Stomach (tissue), 9 donors: ENCODE data around the gene PYHIN1. TPM values are rescaled to one million over a fixed set of nuclear protein-coding genes. Genes with fewer than 3 reads are reported as not detected.

Experiments
- DNase-seq, 2 donors: peaks; one replicate each; pipeline versions ENCODE4 v3.0.0 to v3.0.0-alpha.2; 2013 to 2019
- H3K27ac ChIP-seq, 5 donors: fragments of 200-600 bp in 4 of 5; sonication (generic) in 4 of 5; one replicate each; pipeline ENCODE4 v1.5.1; 2013 to 2019; ENCODE audit warnings: mild to moderate bottlenecking in 1 of 5, moderate library complexity in 1 of 5
- H3K27me3 ChIP-seq, 3 donors: fragments of 200-600 bp; sonication (generic); one replicate each; pipeline ENCODE4 v1.5.1; 2017 to 2019; ENCODE audit warnings: mixed run types in 1 of 3
- H3K36me3 ChIP-seq, 4 donors: fragments of 200-600 bp; sonication (generic); 1 replicate in 3 of 4; 2 replicates in 1 of 4; pipeline ENCODE4 v1.5.1; 2016 to 2019
- H3K4me1 ChIP-seq, 4 donors: fragments of 200-600 bp; sonication (generic); one replicate each; pipeline ENCODE4 v1.5.1; 2016 to 2019
- H3K4me3 ChIP-seq, 4 donors: fragments of 200-600 bp; sonication (generic) in 3 of 4; one replicate each; pipeline ENCODE4 v1.5.1; 2016 to 2019; ENCODE audit warnings: mild to moderate bottlenecking in 1 of 4
- H3K9me3 ChIP-seq, 4 donors: fragments of 200-600 bp; sonication (generic); one replicate each; pipeline ENCODE4 v1.5.1; 2016 to 2019
- EP300 ChIP-seq: sonication (generic); formaldehyde crosslinking; IDR thresholded peaks from one replicate; pipeline ENCODE4 v1.6.1; 2017; ENCODE audit warnings: antibody characterized with exemption
- POLR2A ChIP-seq, 4 donors: fragments of 450-650 bp; IDR thresholded peaks; one replicate each; pipeline ENCODE4 v1.6.1; 2016; ENCODE audit warnings: antibody characterized with exemption in 4 of 4, control low read depth in 2 of 4, mild to moderate bottlenecking in 1 of 4, moderate library complexity in 1 of 4
- POLR2AphosphoS5 ChIP-seq, 3 donors: sonication (generic); formaldehyde crosslinking; IDR thresholded peaks; one replicate each; pipeline ENCODE4 v1.6.1; 2016; ENCODE audit warnings: antibody characterized with exemption in 3 of 3
- WGBS, 5 donors: extraction: QIAGEN DNeasy Blood & Tissue Kit in 3 of 5; methylation state at CpG; one replicate each; pipeline versions ENCODE4 v1.1.5 to v1.1.7; 2013 to 2018; 5-methylcytosine and 5-hydroxymethylcytosine counted together
- intact Hi-C: fragments of 100-400 bp; cut with DNase I; formaldehyde crosslinking; loops from one replicate; pipeline ENCODE4 v1.15.1; 2023; ENCODE audit warnings: low total_unique reads
- polyA plus RNA-seq, 3 donors: library from polyadenylated mRNA; stranded (reverse); fragments of 200-250 nt; gene quantifications; one replicate each; pipeline ENCODE4 v1.2.3, GENCODE V29; 2013
- total RNA-seq, 5 donors: library from RNA; depleted of rRNA; stranded (reverse); fragments of >200 nt; gene quantifications; one replicate each; pipeline versions ENCODE4 v1.1.0 to v1.2.3, GENCODE V29; 2014 to 2016
- TF ChIP-seq, protein P1 (sequence below), 7 experiments: fragments of 450-650 bp in 4 of 7; fragments of 200-600 bp in 3 of 7; sonication (generic) in 3 of 7; IDR thresholded peaks; one replicate each; pipeline ENCODE4 v1.5.1; 2016 to 2019; ENCODE audit warnings: antibody characterized with exemption in 7 of 7, control low read depth in 2 of 7, mild to moderate bottlenecking in 1 of 7
- donor health status: healthy with polysubstance abuse.
- donor health status: Bipolar disorder and iron deficiency.
- donor health status: healthy.

Gene PYHIN1
- total and polyA plus RNA-seq, 8 donors: 0.25 to 79.9 (median 2.3) TPM; not detected in 1

DNA sequence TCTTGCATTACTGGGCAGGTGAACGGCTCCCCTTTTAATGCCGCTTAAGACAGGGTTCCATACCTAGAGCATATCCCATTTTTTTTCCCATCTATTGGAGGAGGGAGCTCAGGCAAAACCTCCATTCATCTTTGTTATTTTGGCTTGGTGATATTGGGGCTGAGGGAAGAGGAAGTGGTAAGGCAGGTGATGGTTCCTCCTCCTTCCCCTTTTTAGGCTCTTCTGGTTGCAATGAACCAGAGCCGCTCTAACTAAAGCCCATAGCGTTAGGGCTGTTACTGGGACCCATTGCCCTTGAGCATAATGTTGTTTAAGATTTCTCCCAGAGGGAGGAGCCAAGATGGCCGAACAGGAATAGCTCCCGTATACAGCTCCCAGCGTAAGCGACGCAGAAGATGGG lies 21.1 kb downstream of the PYHIN1 start:
- DNase-seq: no peak
- Histone ChIP-seq H3K9me3 (peaks cover 0 to 12% (median 6%) of the 10 kb centered on the region in 4 donors), H3K27ac (no peak overlapping the region), H3K4me3 (no peak overlapping the region), H3K36me3 (no peaks in the 10 kb centered on the region), H3K27me3 (no peaks in the 10 kb centered on the region), H3K4me1 (no peaks in the 10 kb centered on the region)
- 87 to 97% (median 90%) methylated on average over 9 of the region's 9 CpGs for WGBS, 5 donors
- intact Hi-C loops: no loop called here
- no peak for TF ChIP-seq EP300
- no peak for TF ChIP-seq POLR2A (IDR thresholded peaks at IDR 0.05)
- TF ChIP-seq, protein P1, sequence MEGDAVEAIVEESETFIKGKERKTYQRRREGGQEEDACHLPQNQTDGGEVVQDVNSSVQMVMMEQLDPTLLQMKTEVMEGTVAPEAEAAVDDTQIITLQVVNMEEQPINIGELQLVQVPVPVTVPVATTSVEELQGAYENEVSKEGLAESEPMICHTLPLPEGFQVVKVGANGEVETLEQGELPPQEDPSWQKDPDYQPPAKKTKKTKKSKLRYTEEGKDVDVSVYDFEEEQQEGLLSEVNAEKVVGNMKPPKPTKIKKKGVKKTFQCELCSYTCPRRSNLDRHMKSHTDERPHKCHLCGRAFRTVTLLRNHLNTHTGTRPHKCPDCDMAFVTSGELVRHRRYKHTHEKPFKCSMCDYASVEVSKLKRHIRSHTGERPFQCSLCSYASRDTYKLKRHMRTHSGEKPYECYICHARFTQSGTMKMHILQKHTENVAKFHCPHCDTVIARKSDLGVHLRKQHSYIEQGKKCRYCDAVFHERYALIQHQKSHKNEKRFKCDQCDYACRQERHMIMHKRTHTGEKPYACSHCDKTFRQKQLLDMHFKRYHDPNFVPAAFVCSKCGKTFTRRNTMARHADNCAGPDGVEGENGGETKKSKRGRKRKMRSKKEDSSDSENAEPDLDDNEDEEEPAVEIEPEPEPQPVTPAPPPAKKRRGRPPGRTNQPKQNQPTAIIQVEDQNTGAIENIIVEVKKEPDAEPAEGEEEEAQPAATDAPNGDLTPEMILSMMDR (IDR thresholded peaks at IDR 0.05): no peak
- TF ChIP-seq POLR2AphosphoS5 (IDR thresholded peaks at IDR 0.05): no peak

DNA sequence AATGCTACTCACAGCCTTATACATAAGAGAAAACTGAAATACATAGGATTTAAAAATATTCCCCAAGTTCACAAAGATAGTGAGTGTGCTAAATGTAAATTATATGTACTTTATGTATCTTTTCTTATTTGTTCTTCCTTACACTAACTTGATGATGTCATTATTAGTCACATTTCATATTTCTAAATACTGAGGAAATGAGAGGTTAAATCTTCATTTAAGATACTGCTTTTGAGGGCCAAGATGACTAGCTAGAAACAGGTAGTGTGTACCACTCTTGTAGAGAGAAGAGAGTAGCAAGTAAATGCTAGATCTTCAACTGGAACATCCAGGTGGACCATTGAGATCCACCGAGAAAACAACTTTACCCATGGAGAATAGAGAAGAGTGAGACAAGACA lies 29.8 kb downstream of the PYHIN1 start:
- no peak for DNase-seq
- 86 to 97% (median 92%) methylated on average over 1 of the region's 1 CpG for WGBS, 5 donors
- Histone ChIP-seq H3K27ac (no peak overlapping the region), H3K4me1 (no peaks in the 10 kb centered on the region), H3K27me3 (peaks cover 0 to 4% (median 0%) of the 10 kb centered on the region in 3 donors), H3K9me3 (peaks cover 0 to 11% (median 0%) of the 10 kb centered on the region in 4 donors), H3K36me3 (no peaks in the 10 kb centered on the region), H3K4me3 (no peak overlapping the region)
- TF ChIP-seq, protein P1 (IDR thresholded peaks at IDR 0.05): no peak
- no peak for TF ChIP-seq EP300
- no peak for TF ChIP-seq POLR2AphosphoS5 (IDR thresholded peaks at IDR 0.05)
- no peak for TF ChIP-seq POLR2A (IDR thresholded peaks at IDR 0.05)
- intact Hi-C loops: no loop called here

GRCh38 chr1:158962983-158963382 lies 31.6 kb downstream of the PYHIN1 start:
- Histone ChIP-seq H3K27me3 (peaks cover 0 to 4% (median 0%) of the 10 kb centered on the region in 3 donors), H3K4me3 (no peak overlapping the region), H3K27ac (no peak overlapping the region), H3K9me3 (peaks cover 0 to 11% (median 0%) of the 10 kb centered on the region in 4 donors), H3K4me1 (no peaks in the 10 kb centered on the region), H3K36me3 (no peaks in the 10 kb centered on the region)
- intact Hi-C loops: no loop called here
- 46 to 53% (median 51%) methylated on average over 5 of the region's 5 CpGs for WGBS, 5 donors
- DNase-seq: no peak
- no peak for TF ChIP-seq POLR2A (IDR thresholded peaks at IDR 0.05)
- TF ChIP-seq, protein P1 (IDR thresholded peaks at IDR 0.05): no peak
- no peak for TF ChIP-seq POLR2AphosphoS5 (IDR thresholded peaks at IDR 0.05)
- TF ChIP-seq EP300: no peak

GRCh38 chr1:158969166-158969565 lies 37.8 kb downstream of the PYHIN1 start:
- 70 to 83% (median 79%) methylated on average over 3 of the region's 3 CpGs for WGBS, 5 donors
- H3K27me3 ChIP-seq: no peaks in the 10 kb centered on the region
- H3K4me1 ChIP-seq: no peaks in the 10 kb centered on the region
- H3K9me3 ChIP-seq: no peaks in the 10 kb centered on the region
- DNase-seq: no peak
- intact Hi-C loops: no loop called here
- H3K36me3 ChIP-seq: no peaks in the 10 kb centered on the region
- H3K27ac ChIP-seq: no peak overlapping the region
- TF ChIP-seq POLR2A (IDR thresholded peaks at IDR 0.05) (no peak), EP300 (no peak)
- H3K4me3 ChIP-seq: no peak overlapping the region

DNA sequence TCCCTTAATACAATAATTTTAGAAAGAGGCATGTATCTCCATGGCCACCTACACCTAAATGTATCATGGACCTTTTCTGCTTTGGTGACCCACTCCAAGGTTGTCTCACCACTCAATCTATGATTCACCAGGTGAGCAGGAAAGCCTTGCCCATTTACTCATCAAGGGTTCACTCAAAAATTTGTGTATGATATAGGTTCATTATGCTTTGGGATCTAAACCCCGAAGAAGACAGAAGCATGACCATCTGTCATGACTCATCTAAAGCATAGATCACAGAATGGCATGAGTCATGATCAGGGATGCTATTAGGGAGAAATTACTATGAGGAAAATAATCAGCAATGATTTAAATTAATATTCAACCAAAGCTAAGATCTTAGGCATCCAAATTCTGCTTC lies 38.5 kb downstream of the PYHIN1 start:
- intact Hi-C loops: no loop called here
- Histone ChIP-seq H3K9me3 (no peaks in the 10 kb centered on the region), H3K4me3 (no peak overlapping the region), H3K27me3 (no peaks in the 10 kb centered on the region), H3K36me3 (no peaks in the 10 kb centered on the region), H3K4me1 (no peaks in the 10 kb centered on the region), H3K27ac (no peak overlapping the region)
- no peak for DNase-seq
- TF ChIP-seq POLR2A (IDR thresholded peaks at IDR 0.05): no peak
- no peak for TF ChIP-seq EP300
- TF ChIP-seq, protein P1 (IDR thresholded peaks at IDR 0.05): no peak
- no peak for TF ChIP-seq POLR2AphosphoS5 (IDR thresholded peaks at IDR 0.05)
- 64 to 87% (median 75%) methylated on average over 1 of the region's 1 CpG for WGBS, 5 donors
